CD14-positive monocyte (primary cell): ENCODE data around the gene MXRA8. TPM values are rescaled to one million over a fixed set of nuclear protein-coding genes. Genes with fewer than 3 reads are reported as not detected.

Experiments
- DNase-seq, 3 donors: peaks; one replicate each; pipeline ENCODE4 v3.0.0-alpha.2; 2011 to 2022
- H2AFZ ChIP-seq: 2 replicates; pipeline ENCODE4 v1.6.0; 2012; ENCODE audit warnings: mild to moderate bottlenecking, low read depth, low read length, inconsistent platforms; ENCODE audit not compliant: insufficient read depth, poor library complexity, severe bottlenecking
- H3K27ac ChIP-seq, 2 donors: 1 replicate in 1 of 2; 2 replicates in 1 of 2; pipeline ENCODE4 v1.5.1; 2012 to 2013; ENCODE audit warnings: low read length in 2 of 2, control low read depth in 1 of 2, inconsistent platforms in 1 of 2, low read depth in 1 of 2, mild to moderate bottlenecking in 1 of 2
- H3K27me3 ChIP-seq, 2 donors: one replicate each; pipeline versions ENCODE4 v1.6.0 to v1.6.1; 2011 to 2013; ENCODE audit warnings: low read length in 2 of 2; ENCODE audit not compliant: control insufficient read depth in 2 of 2, insufficient read depth in 2 of 2
- H3K36me3 ChIP-seq, 2 donors: replicated peaks in 1 of 2; 1 replicate in 1 of 2; 2 replicates in 1 of 2; pipeline versions ENCODE4 v1.5.1 to v1.6.1; 2012 to 2013; ENCODE audit warnings: low read length in 2 of 2, control low read depth in 1 of 2, inconsistent platforms in 1 of 2, mild to moderate bottlenecking in 1 of 2; ENCODE audit not compliant: insufficient read depth in 2 of 2, control insufficient read depth in 1 of 2
- H3K4me1 ChIP-seq, 2 donors: 1 replicate in 1 of 2; 2 replicates in 1 of 2; pipeline versions ENCODE4 v1.5.1 to v1.6.1; 2012 to 2013; ENCODE audit warnings: low read length in 2 of 2, control low read depth in 1 of 2, inconsistent platforms in 1 of 2, mild to moderate bottlenecking in 1 of 2, moderate library complexity in 1 of 2; ENCODE audit not compliant: insufficient read depth in 2 of 2, control insufficient read depth in 1 of 2
- H3K4me2 ChIP-seq: replicated peaks from 2 replicates; pipeline ENCODE3; 2012; ENCODE audit warnings: low read length, moderate library complexity, mild to moderate bottlenecking; ENCODE audit not compliant: poor library complexity, severe bottlenecking; ENCODE audit errors: extremely low read depth
- H3K4me3 ChIP-seq, 3 experiments: fragments of 200-600 bp in 1 of 3; sonication (generic) in 1 of 3; replicated peaks in 1 of 3; 1 replicate in 2 of 3; 2 replicates in 1 of 3; pipeline ENCODE4 v1.5.1; 2011 to 2013; ENCODE audit warnings: low read length in 3 of 3, mild to moderate bottlenecking in 3 of 3, control low read depth in 2 of 3, low read depth in 2 of 3, inconsistent platforms in 1 of 3, moderate library complexity in 1 of 3
- H3K79me2 ChIP-seq: 2 replicates; pipeline ENCODE4 v1.6.0; 2012; ENCODE audit warnings: mild to moderate bottlenecking, control low read depth, inconsistent platforms, low read length, moderate library complexity; ENCODE audit not compliant: insufficient read depth
- H3K9ac ChIP-seq: 2 replicates; pipeline ENCODE4 v1.6.0; 2017; ENCODE audit warnings: low read length, mild to moderate bottlenecking; ENCODE audit not compliant: insufficient read depth, poor library complexity, severe bottlenecking
- H3K9me3 ChIP-seq, 2 donors: replicated peaks in 1 of 2; 1 replicate in 1 of 2; 2 replicates in 1 of 2; pipeline versions ENCODE4 v1.5.1 to v1.6.1; 2012 to 2013; ENCODE audit warnings: low read length in 2 of 2, control low read depth in 1 of 2; ENCODE audit not compliant: control insufficient read depth in 1 of 2, insufficient read depth in 1 of 2
- H4K20me1 ChIP-seq: 2 replicates; pipeline ENCODE4 v1.6.0; 2012; ENCODE audit warnings: mild to moderate bottlenecking, low read length, control low read depth, moderate library complexity; ENCODE audit not compliant: insufficient read depth
- H3K27ac Mint-ChIP-seq, 7 donors: one replicate each; pipeline ENCODE4 v1.8.0; 2020; ENCODE audit warnings: mild to moderate bottlenecking in 7 of 7, mixed read lengths in 7 of 7, moderate library complexity in 6 of 7, inconsistent platforms in 2 of 7
- H3K27me3 Mint-ChIP-seq, 3 donors: one replicate each; pipeline ENCODE4 v1.8.0; 2021 to 2022; ENCODE audit warnings: low read depth in 3 of 3, mild to moderate bottlenecking in 3 of 3, mixed read lengths in 3 of 3, moderate library complexity in 3 of 3, inconsistent platforms in 1 of 3
- H3K36me3 Mint-ChIP-seq, 2 donors: one replicate each; pipeline ENCODE4 v1.8.0; 2020; ENCODE audit warnings: mixed read lengths in 2 of 2, inconsistent platforms in 1 of 2, mild to moderate bottlenecking in 1 of 2
- H3K4me1 Mint-ChIP-seq: one replicate; pipeline ENCODE4 v1.8.0; 2020; ENCODE audit warnings: mild to moderate bottlenecking, mixed read lengths
- H3K4me3 Mint-ChIP-seq, 2 donors: one replicate each; pipeline ENCODE4 v1.8.0; 2020; ENCODE audit warnings: mild to moderate bottlenecking in 2 of 2, mixed read lengths in 2 of 2, moderate library complexity in 1 of 2
- H3K9me3 Mint-ChIP-seq, 7 donors: one replicate each; pipeline ENCODE4 v1.8.0; 2020 to 2022; ENCODE audit warnings: mixed read lengths in 7 of 7, mild to moderate bottlenecking in 6 of 7, moderate library complexity in 6 of 7, inconsistent platforms in 2 of 7
- WGBS: methylation state at CpG from one replicate; pipeline ENCODE4 v1.1.5; 2013; ENCODE audit warnings: missing lambda C conversion rate; ENCODE audit not compliant: insufficient coverage; 5-methylcytosine and 5-hydroxymethylcytosine counted together
- intact Hi-C, 2 donors: fragments of 100-400 bp; cut with micrococcal nuclease; formaldehyde crosslinking; loops; one replicate each; pipeline versions ENCODE4 v1.15.0 to v1.15.1; 2023
- polyA plus RNA-seq, 3 donors: library from polyadenylated mRNA; depleted of rRNA in 1 of 3; unstranded in 2 of 3; stranded (reverse) in 1 of 3; fragments of 300-500 nt in 2 of 3; fragments of >200 nt in 1 of 3; fragmentation: Illumina TruSeq in 2 of 3; gene quantifications; 1 replicate in 2 of 3; 2 replicates in 1 of 3; pipeline ENCODE4 v1.2.3, GENCODE V29; 2012 to 2021
- TF ChIP-seq, protein P1 (sequence below): fragments of 200-600 bp; IDR thresholded peaks from one replicate; pipeline ENCODE4 v1.8.0; 2022; ENCODE audit warnings: antibody characterized with exemption, mild to moderate bottlenecking

MXRA8 gene
- polyA plus RNA-seq, 3 donors = not detected

DNA sequence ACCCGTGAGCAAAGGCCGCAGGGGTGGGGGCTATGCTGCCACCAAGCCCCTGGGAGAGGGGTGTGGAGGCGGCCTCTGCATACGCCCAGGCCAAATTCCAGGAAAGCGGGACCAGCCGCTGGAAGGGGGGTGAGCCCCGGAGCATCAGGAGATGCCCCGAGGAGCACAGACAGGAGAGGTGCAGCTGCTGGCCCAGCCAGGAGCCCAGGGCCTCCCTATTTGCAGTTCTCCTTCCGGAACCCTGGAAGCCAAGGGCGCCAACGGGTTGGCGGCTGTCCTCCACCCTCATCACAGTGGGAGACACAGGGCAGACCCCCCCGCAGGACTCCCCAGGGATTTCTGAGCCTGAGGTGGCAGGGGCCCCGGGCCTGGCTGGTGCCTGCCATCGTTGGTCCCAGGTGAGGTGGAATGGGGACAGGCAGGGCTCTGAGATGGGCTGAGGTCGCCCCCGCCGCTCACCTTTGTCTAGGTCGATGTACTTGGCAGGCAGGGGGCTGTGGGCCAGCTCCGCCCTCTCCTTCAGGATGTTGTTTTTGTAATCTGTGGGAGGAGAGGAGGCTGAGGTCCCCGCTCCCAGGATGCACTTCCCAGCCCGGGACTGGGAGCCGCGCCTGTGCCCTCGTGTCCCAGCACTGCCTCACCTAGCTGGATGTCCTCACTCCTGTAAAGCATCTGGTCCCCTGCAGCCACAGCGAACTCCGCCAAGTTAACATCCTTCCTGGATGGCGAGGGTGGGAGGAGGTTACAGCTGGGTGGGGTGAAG lies 4.8 kb downstream of the MXRA8 start:
- no peak for DNase-seq
- 26% methylated on average over 14 of the region's 28 CpGs for WGBS
- Histone ChIP-seq H3K4me2 (no peak overlapping the region), H4K20me1 (peaks cover 2% of the 10 kb centered on the region), H2AFZ (no peak overlapping the region), H3K9ac (no peak overlapping the region), H3K27ac (no peak overlapping the region), H3K4me1 (peaks cover 0 to 2% of the 10 kb centered on the region in 2 donors), H3K36me3 (no peaks in the 10 kb centered on the region), H3K27me3 (peaks cover 11 to 56% of the 10 kb centered on the region in 2 donors), H3K79me2 (no peaks in the 10 kb centered on the region), H3K4me3 (no peak overlapping the region), H3K9me3 (no peaks in the 10 kb centered on the region)
- peak overlapping the region in 1 of 2 donors; percentile 73 for H3K4me3 Mint-ChIP-seq
- peaks cover 46 to 73% (median 56%) of the 10 kb centered on the region in 3 donors for H3K27me3 Mint-ChIP-seq
- peaks cover 0 to 6% of the 10 kb centered on the region in 2 donors for H3K36me3 Mint-ChIP-seq
- H3K27ac Mint-ChIP-seq = no peak overlapping the region
- H3K4me1 Mint-ChIP-seq = peaks cover 4% of the 10 kb centered on the region
- intact Hi-C loops = no loop called here
- peaks cover 0 to 10% (median 5%) of the 10 kb centered on the region in 7 donors for H3K9me3 Mint-ChIP-seq
- TF ChIP-seq, protein P1, sequence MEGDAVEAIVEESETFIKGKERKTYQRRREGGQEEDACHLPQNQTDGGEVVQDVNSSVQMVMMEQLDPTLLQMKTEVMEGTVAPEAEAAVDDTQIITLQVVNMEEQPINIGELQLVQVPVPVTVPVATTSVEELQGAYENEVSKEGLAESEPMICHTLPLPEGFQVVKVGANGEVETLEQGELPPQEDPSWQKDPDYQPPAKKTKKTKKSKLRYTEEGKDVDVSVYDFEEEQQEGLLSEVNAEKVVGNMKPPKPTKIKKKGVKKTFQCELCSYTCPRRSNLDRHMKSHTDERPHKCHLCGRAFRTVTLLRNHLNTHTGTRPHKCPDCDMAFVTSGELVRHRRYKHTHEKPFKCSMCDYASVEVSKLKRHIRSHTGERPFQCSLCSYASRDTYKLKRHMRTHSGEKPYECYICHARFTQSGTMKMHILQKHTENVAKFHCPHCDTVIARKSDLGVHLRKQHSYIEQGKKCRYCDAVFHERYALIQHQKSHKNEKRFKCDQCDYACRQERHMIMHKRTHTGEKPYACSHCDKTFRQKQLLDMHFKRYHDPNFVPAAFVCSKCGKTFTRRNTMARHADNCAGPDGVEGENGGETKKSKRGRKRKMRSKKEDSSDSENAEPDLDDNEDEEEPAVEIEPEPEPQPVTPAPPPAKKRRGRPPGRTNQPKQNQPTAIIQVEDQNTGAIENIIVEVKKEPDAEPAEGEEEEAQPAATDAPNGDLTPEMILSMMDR = no peak

DNA sequence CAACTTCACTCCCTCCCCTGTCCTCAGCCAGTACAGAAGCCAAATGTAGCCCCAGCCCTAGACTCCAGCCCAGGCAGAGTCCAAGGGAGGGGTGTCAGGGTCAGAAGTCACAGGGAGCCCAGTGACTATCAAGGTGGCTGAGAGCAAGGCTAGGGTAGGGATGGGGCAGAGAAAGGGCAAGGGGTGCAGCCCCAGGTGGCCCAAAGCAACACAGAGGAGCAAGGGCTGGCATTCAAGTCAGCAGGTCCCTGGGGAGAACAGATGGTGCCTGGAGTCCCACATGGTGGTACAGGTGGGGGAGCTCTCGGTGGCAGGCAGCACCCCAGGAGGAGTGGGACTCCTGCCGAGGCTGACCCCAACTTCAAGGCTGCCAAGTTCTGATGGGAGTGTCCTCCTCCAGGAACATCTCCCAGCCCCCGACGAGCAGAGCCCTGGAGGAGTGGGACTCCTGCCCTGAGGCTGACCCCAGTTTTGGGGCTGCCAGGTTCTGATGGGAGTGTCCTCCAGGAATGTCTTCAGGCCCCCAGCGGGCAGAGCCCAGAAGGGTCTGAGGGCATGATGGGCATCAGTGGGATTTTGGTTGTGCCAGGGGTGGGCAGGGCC lies 5.5 kb downstream of the MXRA8 start:
- DNase-seq = no peak
- Mint-ChIP-seq H3K27me3 (peaks cover 39 to 72% (median 50%) of the 10 kb centered on the region in 3 donors), H3K4me1 (peaks cover 6% of the 10 kb centered on the region), H3K36me3 (peaks cover 0 to 6% of the 10 kb centered on the region in 2 donors), H3K9me3 (peaks cover 0 to 10% (median 4%) of the 10 kb centered on the region in 7 donors), H3K4me3 (peak overlapping the region in 1 of 2 donors; percentile 69), H3K27ac (no peak overlapping the region)
- WGBS = 42% methylated on average over 3 of the region's 5 CpGs
- intact Hi-C loops = no loop called here
- Histone ChIP-seq H3K79me2 (peaks cover 6% of the 10 kb centered on the region), H3K9me3 (no peaks in the 10 kb centered on the region), H2AFZ (no peak overlapping the region), H4K20me1 (peaks cover 6% of the 10 kb centered on the region), H3K4me3 (no peak overlapping the region), H3K27ac (no peak overlapping the region), H3K36me3 (no peaks in the 10 kb centered on the region), H3K9ac (no peak overlapping the region), H3K4me2 (no peak overlapping the region), H3K4me1 (peaks cover 6 to 9% of the 10 kb centered on the region in 2 donors), H3K27me3 (peaks cover 11 to 49% of the 10 kb centered on the region in 2 donors)
- TF ChIP-seq, protein P1 = no peak
